ENCODE data around the gene UBIAD1. TPM values are rescaled to one million over a fixed set of nuclear protein-coding genes. Genes with fewer than 3 reads are reported as not detected.
"Not testable (repeated sequence)": the region's sequence is repeated elsewhere in the genome, so short reads cannot be mapped to it uniquely, and the experiment has no call there.

UBIAD1 gene
- total RNA-seq, 1 donor from 2014 or later: 10.5 TPM

DNA sequence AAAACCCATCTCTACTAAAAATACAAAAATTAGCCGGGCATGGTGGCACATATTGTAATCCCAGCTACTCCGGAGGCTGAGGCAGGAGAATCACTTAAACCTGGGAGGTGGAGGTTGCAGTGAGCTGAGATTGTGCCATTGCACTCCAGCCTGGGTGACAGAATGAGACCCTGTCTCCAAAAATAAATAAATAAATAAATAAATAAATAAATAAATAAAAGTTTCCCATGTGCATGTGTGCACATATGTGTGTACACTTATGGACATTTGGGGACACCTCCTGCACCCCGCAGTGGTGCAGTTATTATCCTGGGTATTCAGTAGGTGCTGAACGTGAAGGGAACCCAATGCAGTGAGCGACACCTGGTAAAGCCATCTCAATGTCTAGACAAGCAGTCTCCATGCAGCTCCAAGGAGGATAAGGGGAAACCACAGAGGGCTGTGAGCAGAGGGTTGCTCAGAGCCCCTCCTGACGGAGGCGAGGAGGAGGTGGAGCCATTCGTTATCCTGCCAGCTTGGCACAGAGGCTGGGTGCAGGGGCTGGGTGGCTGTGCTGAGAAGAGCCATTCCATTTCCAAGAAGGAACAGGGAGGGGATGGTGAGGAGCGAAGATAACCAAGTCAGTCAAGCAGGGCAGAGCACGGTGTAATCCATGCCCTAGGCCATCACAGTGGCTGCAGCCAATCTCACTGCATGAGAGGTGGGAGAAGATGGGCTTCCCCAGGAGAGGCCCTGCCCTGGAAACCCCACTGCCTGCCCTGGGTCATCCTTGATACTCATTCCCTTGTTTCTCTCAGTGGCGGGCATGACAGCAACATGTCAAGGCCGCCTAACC lies 25.6 kb downstream of the UBIAD1 start:
- TF ChIP-seq, protein P1, sequence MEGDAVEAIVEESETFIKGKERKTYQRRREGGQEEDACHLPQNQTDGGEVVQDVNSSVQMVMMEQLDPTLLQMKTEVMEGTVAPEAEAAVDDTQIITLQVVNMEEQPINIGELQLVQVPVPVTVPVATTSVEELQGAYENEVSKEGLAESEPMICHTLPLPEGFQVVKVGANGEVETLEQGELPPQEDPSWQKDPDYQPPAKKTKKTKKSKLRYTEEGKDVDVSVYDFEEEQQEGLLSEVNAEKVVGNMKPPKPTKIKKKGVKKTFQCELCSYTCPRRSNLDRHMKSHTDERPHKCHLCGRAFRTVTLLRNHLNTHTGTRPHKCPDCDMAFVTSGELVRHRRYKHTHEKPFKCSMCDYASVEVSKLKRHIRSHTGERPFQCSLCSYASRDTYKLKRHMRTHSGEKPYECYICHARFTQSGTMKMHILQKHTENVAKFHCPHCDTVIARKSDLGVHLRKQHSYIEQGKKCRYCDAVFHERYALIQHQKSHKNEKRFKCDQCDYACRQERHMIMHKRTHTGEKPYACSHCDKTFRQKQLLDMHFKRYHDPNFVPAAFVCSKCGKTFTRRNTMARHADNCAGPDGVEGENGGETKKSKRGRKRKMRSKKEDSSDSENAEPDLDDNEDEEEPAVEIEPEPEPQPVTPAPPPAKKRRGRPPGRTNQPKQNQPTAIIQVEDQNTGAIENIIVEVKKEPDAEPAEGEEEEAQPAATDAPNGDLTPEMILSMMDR (IDR thresholded peaks at IDR 0.05): no peak
- no peak overlapping the region for H3K27ac Mint-ChIP-seq (ENCODE audit: unreplicated experiment)
- H3K4me1 Mint-ChIP-seq (ENCODE audit: low read depth): no peaks in the 10 kb centered on the region
- peaks cover 5% of the 10 kb centered on the region for H3K36me3 Mint-ChIP-seq (ENCODE audit: low read depth)
- H3K4me3 Mint-ChIP-seq (ENCODE audit: unreplicated experiment): no peak overlapping the region
- H3K9me3 Mint-ChIP-seq (ENCODE audit: low read depth): no peaks in the 10 kb centered on the region
- H3K27me3 Mint-ChIP-seq (ENCODE audit: low read depth): no peaks in the 10 kb centered on the region
- no peak for DNase-seq (ENCODE audit: low spot score)

- TF ChIP-seq, protein P1 (IDR thresholded peaks at IDR 0.05): no peak
- DNase-seq (ENCODE audit: low spot score): no peak
- H3K27me3 Mint-ChIP-seq (ENCODE audit: low read depth): no peaks in the 10 kb centered on the region
- no peaks in the 10 kb centered on the region for H3K4me1 Mint-ChIP-seq (ENCODE audit: low read depth)
- H3K9me3 Mint-ChIP-seq (ENCODE audit: low read depth): no peaks in the 10 kb centered on the region
- H3K4me3 Mint-ChIP-seq (ENCODE audit: unreplicated experiment): no peak overlapping the region
- H3K36me3 Mint-ChIP-seq (ENCODE audit: low read depth): peaks cover 5% of the 10 kb centered on the region
- H3K27ac Mint-ChIP-seq (ENCODE audit: unreplicated experiment): no peak overlapping the region
Measured at GRCh38 chr1:11299225-11299574, 26.2 kb downstream of the UBIAD1 start.

DNA sequence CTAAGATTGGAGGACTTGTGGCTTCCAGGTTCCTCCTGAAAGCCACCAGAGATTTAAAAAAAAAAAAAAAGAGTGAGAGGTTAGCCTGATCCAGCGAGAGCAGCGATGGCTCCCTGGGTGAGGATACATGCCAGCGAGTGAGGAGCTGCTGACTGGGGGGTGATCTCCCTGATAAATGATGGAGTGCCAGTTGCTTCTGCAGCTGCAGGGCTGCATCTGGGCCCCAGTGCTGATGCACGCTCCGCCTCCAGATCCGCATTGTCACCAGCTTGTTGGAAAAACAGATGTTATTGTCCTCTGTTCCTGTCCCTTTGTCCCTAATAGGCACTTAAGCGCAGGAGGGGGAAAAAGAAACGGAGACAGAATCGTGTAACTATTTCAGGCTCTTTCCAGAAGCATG lies 28.6 kb downstream of the UBIAD1 start:
- DNase-seq (ENCODE audit: low spot score): no peak
- peaks cover 1% of the 10 kb centered on the region for H3K27me3 Mint-ChIP-seq (ENCODE audit: low read depth)

GRCh38 chr1:11302366-11302765 lies 29.4 kb downstream of the UBIAD1 start:
- Mint-ChIP-seq H3K27ac (ENCODE audit: unreplicated experiment) (no peak overlapping the region), H3K9me3 (ENCODE audit: low read depth) (no peaks in the 10 kb centered on the region), H3K36me3 (ENCODE audit: low read depth) (no peaks in the 10 kb centered on the region), H3K4me3 (ENCODE audit: unreplicated experiment) (no peak overlapping the region), H3K4me1 (ENCODE audit: low read depth) (no peaks in the 10 kb centered on the region), H3K27me3 (ENCODE audit: low read depth) (peaks cover 6% of the 10 kb centered on the region)
- TF ChIP-seq, protein P1 (IDR thresholded peaks at IDR 0.05): no peak
- DNase-seq (ENCODE audit: low spot score): no peak

More for the DNA sequence above, 28.6 kb downstream of the UBIAD1 start:
- TF ChIP-seq, protein P1 (IDR thresholded peaks at IDR 0.05): no peak
- no peaks in the 10 kb centered on the region for H3K4me1 Mint-ChIP-seq (ENCODE audit: low read depth)
- H3K4me3 Mint-ChIP-seq (ENCODE audit: unreplicated experiment): no peak overlapping the region
- H3K9me3 Mint-ChIP-seq (ENCODE audit: low read depth): no peaks in the 10 kb centered on the region
- no peaks in the 10 kb centered on the region for H3K36me3 Mint-ChIP-seq (ENCODE audit: low read depth)
- no peak overlapping the region for H3K27ac Mint-ChIP-seq (ENCODE audit: unreplicated experiment)

DNA sequence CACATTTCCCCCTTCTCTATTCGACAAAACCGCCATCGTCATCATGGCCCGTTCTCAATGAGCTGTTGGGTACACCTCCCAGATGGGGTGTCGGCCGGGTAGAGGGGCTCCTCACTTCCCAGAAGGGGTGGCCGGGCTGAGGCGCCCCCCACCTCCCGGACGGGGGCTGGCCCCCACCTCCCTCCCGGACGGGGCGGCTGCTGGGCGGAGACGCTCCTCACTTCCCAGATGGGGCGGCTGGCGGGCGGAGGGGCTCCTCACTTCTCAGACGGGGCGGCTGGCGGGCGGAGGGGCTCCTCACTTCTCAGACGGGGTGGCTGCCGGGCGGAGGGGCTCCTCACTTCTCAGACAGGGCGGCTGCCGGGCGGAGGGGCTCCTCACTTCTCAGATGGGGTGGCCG lies 32.5 kb downstream of the UBIAD1 start:
- H3K27me3 Mint-ChIP-seq (ENCODE audit: low read depth): peaks cover 15% of the 10 kb centered on the region
- not testable (repeated sequence) for H3K9me3 Mint-ChIP-seq (ENCODE audit: low read depth); H3K4me1 Mint-ChIP-seq (ENCODE audit: low read depth); H3K4me3 Mint-ChIP-seq (ENCODE audit: unreplicated experiment); DNase-seq (ENCODE audit: low spot score); H3K27ac Mint-ChIP-seq (ENCODE audit: unreplicated experiment); H3K36me3 Mint-ChIP-seq (ENCODE audit: low read depth)

DNA sequence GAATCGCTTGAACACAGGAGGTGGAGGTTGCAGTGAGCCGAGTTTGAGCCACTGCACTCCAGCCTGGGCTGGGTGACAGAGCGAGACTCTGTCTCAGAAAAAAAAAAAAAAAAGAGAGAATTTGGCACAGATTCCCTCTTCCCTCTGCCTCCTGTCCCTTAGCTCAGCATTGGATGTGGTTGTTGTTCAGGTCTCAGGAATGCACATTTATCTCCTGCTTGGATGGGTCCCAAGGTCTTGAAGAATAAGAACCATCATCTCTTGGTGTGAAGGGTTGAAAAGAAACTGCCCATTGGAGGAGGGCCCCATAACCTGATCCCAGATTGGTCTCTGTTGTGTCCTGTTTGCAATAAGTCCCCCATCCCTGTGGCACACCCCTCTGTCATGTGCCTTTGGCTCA lies 34.9 kb downstream of the UBIAD1 start:
- DNase-seq (ENCODE audit: low spot score): no peak
- H3K36me3 Mint-ChIP-seq (ENCODE audit: low read depth): no peaks in the 10 kb centered on the region
- TF ChIP-seq, protein P1 (IDR thresholded peaks at IDR 0.05): no peak
- no peaks in the 10 kb centered on the region for H3K9me3 Mint-ChIP-seq (ENCODE audit: low read depth)
- H3K4me3 Mint-ChIP-seq (ENCODE audit: unreplicated experiment): no peak overlapping the region
- H3K27ac Mint-ChIP-seq (ENCODE audit: unreplicated experiment): no peak overlapping the region
- no peaks in the 10 kb centered on the region for H3K4me1 Mint-ChIP-seq (ENCODE audit: low read depth)
- H3K27me3 Mint-ChIP-seq (ENCODE audit: low read depth): peaks cover 29% of the 10 kb centered on the region

All from chondrocyte (in vitro differentiated cells).